ENCODE data around the gene HMGB3.

DNA sequence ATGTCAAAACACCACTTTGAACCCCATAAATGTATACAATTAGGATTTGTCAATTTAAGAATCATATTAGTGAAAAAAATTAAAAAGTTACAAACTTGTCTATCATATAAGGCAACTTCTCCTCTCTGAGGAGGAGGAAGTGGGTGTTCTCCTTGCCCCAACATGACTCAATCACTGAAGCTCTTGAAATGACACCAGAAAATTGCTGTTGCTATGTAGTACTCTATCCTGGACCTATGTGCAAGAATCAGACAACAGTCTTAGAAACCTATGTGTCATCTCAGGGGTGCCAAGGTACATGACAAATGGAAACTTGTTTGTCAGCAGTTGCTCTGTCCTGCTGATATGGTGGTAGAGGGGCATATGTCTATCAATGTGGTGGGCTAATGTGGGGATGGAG is 47.7 kb downstream of the HMGB3 start:
- TF ChIP-seq, protein P1, sequence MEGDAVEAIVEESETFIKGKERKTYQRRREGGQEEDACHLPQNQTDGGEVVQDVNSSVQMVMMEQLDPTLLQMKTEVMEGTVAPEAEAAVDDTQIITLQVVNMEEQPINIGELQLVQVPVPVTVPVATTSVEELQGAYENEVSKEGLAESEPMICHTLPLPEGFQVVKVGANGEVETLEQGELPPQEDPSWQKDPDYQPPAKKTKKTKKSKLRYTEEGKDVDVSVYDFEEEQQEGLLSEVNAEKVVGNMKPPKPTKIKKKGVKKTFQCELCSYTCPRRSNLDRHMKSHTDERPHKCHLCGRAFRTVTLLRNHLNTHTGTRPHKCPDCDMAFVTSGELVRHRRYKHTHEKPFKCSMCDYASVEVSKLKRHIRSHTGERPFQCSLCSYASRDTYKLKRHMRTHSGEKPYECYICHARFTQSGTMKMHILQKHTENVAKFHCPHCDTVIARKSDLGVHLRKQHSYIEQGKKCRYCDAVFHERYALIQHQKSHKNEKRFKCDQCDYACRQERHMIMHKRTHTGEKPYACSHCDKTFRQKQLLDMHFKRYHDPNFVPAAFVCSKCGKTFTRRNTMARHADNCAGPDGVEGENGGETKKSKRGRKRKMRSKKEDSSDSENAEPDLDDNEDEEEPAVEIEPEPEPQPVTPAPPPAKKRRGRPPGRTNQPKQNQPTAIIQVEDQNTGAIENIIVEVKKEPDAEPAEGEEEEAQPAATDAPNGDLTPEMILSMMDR (IDR thresholded peaks at IDR 0.05; ENCODE audit: poor library complexity): no peak
- TF ChIP-seq EZH2 (IDR thresholded peaks at IDR 0.05; ENCODE audit: borderline replicate concordance): no peak
- no peak for TF ChIP-seq EZH2phosphoT487 (IDR thresholded peaks at IDR 0.05; ENCODE audit: low read depth, severe bottlenecking, unreplicated experiment)

Measured in hepatocyte (in vitro differentiated cells).